ENCODE results near the gene KCNAB2. TPM values are rescaled to one million over a fixed set of nuclear protein-coding genes. Genes with fewer than 3 reads are reported as not detected.

KCNAB2 gene
- 7.4 TPM for polyA plus RNA-seq (2013, experiment 1 of 4)
- polyA plus RNA-seq (2013, experiment 2 of 4): 10.3 TPM
- 6.8 TPM for polyA plus RNA-seq (2013, experiment 3 of 4)
- 8.1 TPM for polyA plus RNA-seq (2013, experiment 4 of 4)

GRCh38 chr1:6045561-6045960 is at the start of gene KCNAB2:
Gene KCNAB2, plus strand, starts transcription at chr1:6045888. Its CDS starts 5,649 bp downstream, at chr1:6051537.
- peaks cover 4% of the 10 kb centered on the region for H3K4me1 ChIP-seq (ENCODE audit: control insufficient read depth, insufficient read depth, low read length)
- H3K36me3 ChIP-seq (ENCODE audit: control insufficient read depth, insufficient read depth, low read length): no peaks in the 10 kb centered on the region
- 91 to 92% methylated on average over 15 of the region's 15 CpGs for WGBS, 2 experiments
- H3K4me3 ChIP-seq (ENCODE audit: insufficient read depth, low read depth, low read length): no peak within 1 kb of the TSS
- no peaks in the 10 kb centered on the region for H3K9me3 ChIP-seq (ENCODE audit: control insufficient read depth, low read length)
- H3K27ac ChIP-seq (ENCODE audit: insufficient read depth, low read depth, low read length, poor library complexity, severe bottlenecking): no peak within 1 kb of the TSS
- H3K27me3 ChIP-seq (ENCODE audit: control insufficient read depth, insufficient read depth, low read length, poor library complexity, severe bottlenecking): no peaks in the 10 kb centered on the region

- no peak overlapping the region for H3K27ac ChIP-seq (ENCODE audit: insufficient read depth, low read depth, low read length, poor library complexity, severe bottlenecking)
- H3K27me3 ChIP-seq (ENCODE audit: control insufficient read depth, insufficient read depth, low read length, poor library complexity, severe bottlenecking): peaks cover 13% of the 10 kb centered on the region
- H3K4me3 ChIP-seq (ENCODE audit: insufficient read depth, low read depth, low read length): no peak overlapping the region
- H3K4me1 ChIP-seq (ENCODE audit: control insufficient read depth, insufficient read depth, low read length): peaks cover 20% of the 10 kb centered on the region
- no peaks in the 10 kb centered on the region for H3K36me3 ChIP-seq (ENCODE audit: control insufficient read depth, insufficient read depth, low read length)
- 88 to 89% methylated on average over 16 of the region's 16 CpGs for WGBS, 2 experiments
- H3K9me3 ChIP-seq (ENCODE audit: control insufficient read depth, low read length): no peaks in the 10 kb centered on the region
These were observed 48.9 kb upstream of the KCNAB2 start for GRCh38 chr1:5996641-5997270.

DNA sequence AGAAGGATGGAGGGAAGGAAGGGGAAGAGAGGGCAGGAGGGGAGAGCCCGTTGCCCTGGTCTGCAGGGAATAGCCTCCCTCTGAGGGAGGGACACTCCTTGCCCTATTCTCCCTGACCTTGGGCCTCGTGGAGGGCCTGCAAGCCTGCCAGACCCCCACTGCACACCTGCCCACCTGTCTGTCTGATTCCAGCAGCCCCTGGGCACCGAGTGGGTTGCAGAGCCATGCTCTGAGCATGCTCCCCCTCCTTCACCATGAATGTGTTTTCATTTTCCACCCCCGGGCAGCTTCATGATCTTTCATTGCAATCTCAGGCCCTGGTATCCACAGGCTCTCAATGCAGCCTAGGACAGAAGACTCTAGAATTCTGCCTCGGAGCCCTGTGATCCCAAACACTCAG is 48.4 kb upstream of the KCNAB2 start:
- H3K4me3 ChIP-seq (ENCODE audit: insufficient read depth, low read depth, low read length): no peak overlapping the region
- H3K4me1 ChIP-seq (ENCODE audit: control insufficient read depth, insufficient read depth, low read length): peaks cover 20% of the 10 kb centered on the region
- H3K27ac ChIP-seq (ENCODE audit: insufficient read depth, low read depth, low read length, poor library complexity, severe bottlenecking): no peak overlapping the region
- peaks cover 13% of the 10 kb centered on the region for H3K27me3 ChIP-seq (ENCODE audit: control insufficient read depth, insufficient read depth, low read length, poor library complexity, severe bottlenecking)
- no peaks in the 10 kb centered on the region for H3K9me3 ChIP-seq (ENCODE audit: control insufficient read depth, low read length)
- no peaks in the 10 kb centered on the region for H3K36me3 ChIP-seq (ENCODE audit: control insufficient read depth, insufficient read depth, low read length)
- 85 to 88% methylated on average over 5 of the region's 5 CpGs for WGBS, 2 experiments

DNA sequence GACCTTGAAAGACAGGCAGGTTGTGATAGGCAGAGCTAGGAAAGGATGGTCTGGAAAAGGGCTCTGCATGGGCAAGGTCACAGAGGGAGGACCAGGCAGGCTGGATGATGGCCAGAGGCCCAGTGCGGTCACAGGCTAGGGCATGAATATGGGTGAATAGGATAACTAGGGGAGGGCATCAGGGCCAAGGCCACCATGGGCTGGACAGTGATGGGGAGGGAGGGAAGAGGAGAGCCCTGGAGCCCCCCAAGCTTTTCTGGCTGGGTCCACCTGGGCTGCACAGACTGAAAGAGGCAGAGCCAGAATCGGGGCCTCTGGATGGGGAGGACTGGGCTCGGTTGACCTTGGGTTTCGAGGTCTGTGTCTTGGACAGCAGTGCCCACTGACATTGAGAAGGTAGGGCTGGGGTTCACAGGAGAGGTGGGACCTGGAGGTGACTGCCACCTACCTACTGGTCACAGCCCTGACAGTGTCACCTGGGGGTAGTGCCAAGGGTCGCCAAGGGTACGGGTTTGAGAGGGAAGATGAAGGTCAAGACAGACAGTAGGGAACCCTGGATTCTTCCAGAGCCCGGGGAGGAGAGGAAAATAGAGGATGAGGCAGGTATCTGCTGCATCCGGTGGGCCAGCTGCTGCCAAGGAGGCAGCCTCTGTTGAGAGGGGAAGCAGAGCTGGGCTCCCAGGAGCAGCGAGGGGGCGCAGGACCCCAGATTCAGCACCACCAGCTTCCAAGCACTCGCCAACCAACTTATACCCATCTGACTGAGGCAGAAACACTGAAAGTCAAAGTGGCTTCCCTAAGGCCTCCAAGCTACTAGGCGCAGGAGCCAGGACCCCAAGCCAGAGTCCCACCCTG is 47.4 kb upstream of the KCNAB2 start:
- Histone ChIP-seq H3K27ac (ENCODE audit: insufficient read depth, low read depth, low read length, poor library complexity, severe bottlenecking) (no peak overlapping the region), H3K4me3 (ENCODE audit: insufficient read depth, low read depth, low read length) (no peak overlapping the region), H3K4me1 (ENCODE audit: control insufficient read depth, insufficient read depth, low read length) (peaks cover 29% of the 10 kb centered on the region), H3K9me3 (ENCODE audit: control insufficient read depth, low read length) (no peaks in the 10 kb centered on the region), H3K27me3 (ENCODE audit: control insufficient read depth, insufficient read depth, low read length, poor library complexity, severe bottlenecking) (peaks cover 13% of the 10 kb centered on the region), H3K36me3 (ENCODE audit: control insufficient read depth, insufficient read depth, low read length) (no peaks in the 10 kb centered on the region)
- WGBS, 2 experiments: 89 to 90% methylated on average over 12 of the region's 12 CpGs

- H3K4me3 ChIP-seq (ENCODE audit: insufficient read depth, low read depth, low read length): no peak overlapping the region
- H3K27ac ChIP-seq (ENCODE audit: insufficient read depth, low read depth, low read length, poor library complexity, severe bottlenecking): no peak overlapping the region
- H3K36me3 ChIP-seq (ENCODE audit: control insufficient read depth, insufficient read depth, low read length): no peaks in the 10 kb centered on the region
- WGBS, 2 experiments: 94 to 97% methylated on average over 19 of the region's 19 CpGs
- no peaks in the 10 kb centered on the region for H3K9me3 ChIP-seq (ENCODE audit: control insufficient read depth, low read length)
- peaks cover 6% of the 10 kb centered on the region for H3K27me3 ChIP-seq (ENCODE audit: control insufficient read depth, insufficient read depth, low read length, poor library complexity, severe bottlenecking)
- H3K4me1 ChIP-seq (ENCODE audit: control insufficient read depth, insufficient read depth, low read length): peaks cover 35% of the 10 kb centered on the region
These were observed 46.8 kb upstream of the KCNAB2 start for GRCh38 chr1:5998906-5999301.

DNA sequence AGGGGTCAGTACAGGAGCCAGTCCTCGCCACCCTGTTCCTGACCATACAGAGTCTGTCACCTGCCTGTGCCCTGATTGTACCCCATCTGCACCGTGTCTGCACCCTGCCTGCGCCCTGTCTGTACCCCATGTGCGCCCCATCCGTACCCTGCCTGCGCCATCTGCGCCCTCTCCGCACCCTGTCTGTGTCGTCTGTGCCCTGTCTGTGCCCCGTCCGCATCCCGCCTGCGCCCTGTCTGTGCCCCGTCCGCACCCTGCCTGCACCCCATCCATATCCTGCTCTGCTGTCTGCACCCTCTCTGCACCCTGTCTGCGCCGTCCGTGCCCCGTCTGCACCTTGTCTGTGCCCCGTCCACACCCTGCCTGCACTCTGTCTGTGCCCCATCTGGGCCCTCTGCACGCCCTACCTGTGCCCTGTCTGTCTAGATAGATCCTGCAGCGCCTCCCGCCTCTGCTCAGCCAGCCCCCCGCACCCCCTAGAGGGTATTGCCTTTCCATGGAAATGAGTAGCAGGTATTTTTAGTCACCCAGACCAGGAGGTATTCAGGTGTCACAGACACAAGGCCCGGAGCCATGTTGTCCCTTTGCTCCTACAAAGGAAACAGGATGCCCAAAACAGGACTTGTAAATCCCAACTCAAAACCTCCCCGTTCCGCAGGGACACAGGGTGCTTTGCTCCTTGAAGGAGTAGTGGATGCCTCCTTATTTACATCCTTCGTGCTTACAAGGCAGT is 45.8 kb upstream of the KCNAB2 start:
- Histone ChIP-seq H3K27me3 (ENCODE audit: control insufficient read depth, insufficient read depth, low read length, poor library complexity, severe bottlenecking) (no peaks in the 10 kb centered on the region), H3K9me3 (ENCODE audit: control insufficient read depth, low read length) (no peaks in the 10 kb centered on the region), H3K4me3 (ENCODE audit: insufficient read depth, low read depth, low read length) (no peak overlapping the region), H3K27ac (ENCODE audit: insufficient read depth, low read depth, low read length, poor library complexity, severe bottlenecking) (no peak overlapping the region), H3K36me3 (ENCODE audit: control insufficient read depth, insufficient read depth, low read length) (no peaks in the 10 kb centered on the region), H3K4me1 (ENCODE audit: control insufficient read depth, insufficient read depth, low read length) (peaks cover 43% of the 10 kb centered on the region)
- WGBS, 2 experiments: 91 to 92% methylated on average over 28 of the region's 28 CpGs

- Histone ChIP-seq H3K4me3 (ENCODE audit: insufficient read depth, low read depth, low read length) (no peak overlapping the region), H3K27ac (ENCODE audit: insufficient read depth, low read depth, low read length, poor library complexity, severe bottlenecking) (no peak overlapping the region), H3K9me3 (ENCODE audit: control insufficient read depth, low read length) (no peaks in the 10 kb centered on the region), H3K27me3 (ENCODE audit: control insufficient read depth, insufficient read depth, low read length, poor library complexity, severe bottlenecking) (no peaks in the 10 kb centered on the region), H3K36me3 (ENCODE audit: control insufficient read depth, insufficient read depth, low read length) (no peaks in the 10 kb centered on the region), H3K4me1 (ENCODE audit: control insufficient read depth, insufficient read depth, low read length) (peaks cover 43% of the 10 kb centered on the region)
- 78 to 80% methylated on average over 17 of the region's 17 CpGs for WGBS, 2 experiments
These were observed 45.0 kb upstream of the KCNAB2 start for GRCh38 chr1:6000444-6001288.

DNA sequence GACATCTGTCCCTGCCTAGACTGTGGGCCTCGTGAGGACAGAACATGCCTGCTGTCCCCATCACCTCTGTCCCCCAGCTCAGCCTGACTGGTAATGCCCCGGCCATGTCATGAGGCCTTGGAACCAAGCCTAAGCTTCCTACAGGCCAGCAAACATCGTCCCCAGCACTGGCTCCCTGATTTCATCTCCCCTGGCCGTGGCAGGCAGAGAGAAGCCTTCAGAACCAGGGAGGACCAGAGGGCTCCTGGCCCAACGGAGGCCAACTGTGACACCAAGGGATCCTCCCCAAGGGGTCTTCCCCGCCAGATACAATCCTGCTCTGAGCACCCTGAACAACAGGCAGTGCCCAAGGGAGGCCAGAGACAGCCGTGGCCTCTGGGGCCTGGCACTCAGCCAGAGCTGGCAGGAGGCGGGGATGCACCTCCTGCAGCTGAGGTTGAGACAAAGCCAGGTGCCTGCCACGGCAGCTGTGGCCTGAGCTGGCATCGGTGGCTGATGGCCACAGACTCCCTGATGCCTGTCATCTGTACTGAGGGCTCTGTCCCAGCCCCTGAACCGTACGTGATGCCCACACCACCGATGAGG is 43.6 kb upstream of the KCNAB2 start:
- Histone ChIP-seq H3K36me3 (ENCODE audit: control insufficient read depth, insufficient read depth, low read length) (no peaks in the 10 kb centered on the region), H3K4me1 (ENCODE audit: control insufficient read depth, insufficient read depth, low read length) (peaks cover 48% of the 10 kb centered on the region), H3K9me3 (ENCODE audit: control insufficient read depth, low read length) (no peaks in the 10 kb centered on the region), H3K27me3 (ENCODE audit: control insufficient read depth, insufficient read depth, low read length, poor library complexity, severe bottlenecking) (no peaks in the 10 kb centered on the region), H3K4me3 (ENCODE audit: insufficient read depth, low read depth, low read length) (no peak overlapping the region), H3K27ac (ENCODE audit: insufficient read depth, low read depth, low read length, poor library complexity, severe bottlenecking) (no peak overlapping the region)
- 87 to 88% methylated on average over 13 of the region's 13 CpGs for WGBS, 2 experiments

GRCh38 chr1:6002714-6003501 is 42.8 kb upstream of the KCNAB2 start:
- Histone ChIP-seq H3K9me3 (ENCODE audit: control insufficient read depth, low read length) (no peaks in the 10 kb centered on the region), H3K36me3 (ENCODE audit: control insufficient read depth, insufficient read depth, low read length) (no peaks in the 10 kb centered on the region), H3K27me3 (ENCODE audit: control insufficient read depth, insufficient read depth, low read length, poor library complexity, severe bottlenecking) (no peaks in the 10 kb centered on the region), H3K4me1 (ENCODE audit: control insufficient read depth, insufficient read depth, low read length) (peaks cover 55% of the 10 kb centered on the region), H3K27ac (ENCODE audit: insufficient read depth, low read depth, low read length, poor library complexity, severe bottlenecking) (peak overlapping the region; percentile 59), H3K4me3 (ENCODE audit: insufficient read depth, low read depth, low read length) (no peak overlapping the region)
- 49% methylated on average over 33 of the region's 33 CpGs for WGBS, 2 experiments

Measured in ectodermal cell (in vitro differentiated cells).